ENCODE measurements around the gene PIM1. TPM values are rescaled to one million over a fixed set of nuclear protein-coding genes. Genes with fewer than 3 reads are reported as not detected.

Gene PIM1
- total RNA-seq, 1 donor from 2014 or later: 22.8 TPM

DNA sequence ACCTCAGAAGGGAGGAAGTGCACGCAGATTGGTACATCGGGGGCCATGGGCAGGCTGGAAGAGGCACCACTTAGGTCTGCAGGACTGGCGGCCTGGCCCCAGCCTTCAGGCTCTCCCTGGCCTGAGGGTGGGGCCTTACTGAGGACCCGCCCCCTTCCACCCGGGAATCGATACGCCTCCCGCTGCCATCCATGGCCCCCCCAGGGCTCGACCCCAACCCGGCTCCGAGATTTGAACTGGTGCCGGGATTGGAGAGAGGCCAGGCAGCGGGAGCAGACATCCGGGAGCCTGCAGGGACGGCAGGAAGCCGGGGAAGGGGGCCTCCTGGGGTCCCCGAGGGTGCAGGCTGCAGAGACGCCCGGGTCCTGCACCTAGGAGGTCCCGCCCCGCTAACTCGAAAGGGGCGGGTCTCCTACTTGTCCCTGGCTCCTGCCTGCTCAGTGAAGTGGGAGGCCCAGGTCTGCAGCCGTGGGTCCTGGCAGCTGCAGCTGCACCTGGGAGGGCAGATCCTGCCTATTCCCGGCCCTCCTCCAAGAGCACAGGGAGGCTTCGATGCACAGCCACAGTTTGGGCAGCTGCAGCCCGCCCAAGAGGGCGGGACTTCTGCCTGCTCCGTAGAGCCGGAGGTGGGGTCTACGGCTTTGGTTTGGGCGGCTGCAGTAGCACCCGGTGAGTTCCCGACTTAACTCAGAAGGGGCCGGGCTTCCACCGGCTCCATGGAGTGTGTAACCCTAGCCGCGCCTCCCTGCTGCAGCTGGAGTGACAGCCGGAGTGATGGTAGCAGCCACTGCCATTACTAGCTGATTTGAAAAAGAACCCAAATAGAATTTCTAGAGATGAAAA is 52.4 kb downstream of the PIM1 start:
- peak; percentile 50 for DNase-seq

DNA sequence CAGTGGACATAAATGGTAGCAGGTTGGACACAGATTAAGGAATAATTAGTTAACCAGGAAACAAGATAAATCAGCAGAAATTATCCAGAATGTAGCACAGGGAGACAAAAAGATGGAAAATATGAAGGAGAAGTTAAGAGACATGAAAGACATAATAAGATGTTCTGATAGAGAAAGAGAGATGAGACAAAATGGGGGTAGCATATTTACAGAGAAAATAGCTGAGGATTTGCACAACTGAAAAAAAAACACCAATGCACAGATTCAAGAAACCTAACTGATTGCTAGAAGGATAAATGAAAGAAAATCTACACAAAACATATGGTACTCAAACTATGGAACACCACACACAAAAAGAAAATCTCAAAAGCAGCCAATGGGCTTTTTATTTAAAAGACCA is 53.0 kb downstream of the PIM1 start:
- no peak for DNase-seq

Other genes starting within 250 kb of the PIM1 start
- 0.78 TPM for gene PI16, start 215.4 kb upstream of the PIM1 start, total RNA-seq
- gene MTCH1, start 184.0 kb upstream of the PIM1 start, total RNA-seq: 133 TPM
- gene FGD2, start 164.5 kb upstream of the PIM1 start, total RNA-seq: 2.0 TPM
- gene TBC1D22B, start 87.6 kb downstream of the PIM1 start, total RNA-seq: 8.0 TPM
- gene TMEM217, start 88.0 kb downstream of the PIM1 start, total RNA-seq: 1.2 TPM
- gene RNF8, start 183.8 kb downstream of the PIM1 start, total RNA-seq: 27.1 TPM

Data from occipital lobe (tissue), 2 donors.